Uterus (tissue), 4 donors: ENCODE measurements around the gene RNF186. TPM values are rescaled to one million over a fixed set of nuclear protein-coding genes. Genes with fewer than 3 reads are reported as not detected.

ENCODE experiments used
- DNase-seq, 2 donors: peaks; one replicate each; pipeline ENCODE4 v3.0.0-alpha.2; 2019 to 2020
- H3K27ac ChIP-seq, 2 donors: fragments of 200-600 bp; sonication (generic); 1 replicate in 1 of 2; 2 replicates in 1 of 2; pipeline ENCODE4 v1.5.1; 2016 to 2018
- H3K27me3 ChIP-seq, 2 donors: fragments of 200-600 bp; sonication (generic); one replicate each; pipeline ENCODE4 v1.5.1; 2018 to 2019; ENCODE audit warnings: control low read depth in 1 of 2
- H3K36me3 ChIP-seq, 2 donors: fragments of 200-600 bp; sonication (generic); one replicate each; pipeline ENCODE4 v1.5.1; 2019; ENCODE audit warnings: control low read depth in 1 of 2
- H3K4me1 ChIP-seq, 2 donors: fragments of 200-600 bp; sonication (generic); one replicate each; pipeline ENCODE4 v1.5.1; 2018 to 2019; ENCODE audit warnings: control low read depth in 1 of 2
- H3K4me3 ChIP-seq, 2 donors: fragments of 200-600 bp; sonication (generic); 1 replicate in 1 of 2; 2 replicates in 1 of 2; pipeline ENCODE4 v1.5.1; 2018 to 2019; ENCODE audit warnings: mild to moderate bottlenecking in 1 of 2
- H3K9me3 ChIP-seq, 2 donors: fragments of 200-600 bp; sonication (generic); one replicate each; pipeline ENCODE4 v1.5.1; 2019; ENCODE audit warnings: control low read depth in 1 of 2
- POLR2A ChIP-seq, 2 donors: fragments of 450-650 bp; IDR thresholded peaks; one replicate each; pipeline ENCODE4 v1.6.1; 2016; ENCODE audit warnings: antibody characterized with exemption in 2 of 2, mild to moderate bottlenecking in 1 of 2, moderate library complexity in 1 of 2
- intact Hi-C: fragments of 100-400 bp; cut with DNase I; formaldehyde crosslinking; loops from one replicate; pipeline ENCODE4 v1.15.1; 2023; ENCODE audit warnings: low total_unique reads
- total RNA-seq, 4 donors: library from RNA; depleted of rRNA in 3 of 4; stranded (reverse); fragments of >200 nt in 3 of 4; gene quantifications; one replicate each; pipeline versions ENCODE4 v1.1.0 to v1.2.4, GENCODE V29; 2014 to 2023
- TF ChIP-seq, protein P1 (sequence below), 4 experiments: fragments of 200-600 bp in 2 of 4; fragments of 450-650 bp in 2 of 4; sonication (generic) in 2 of 4; IDR thresholded peaks; one replicate each; pipeline ENCODE4 v1.5.1; 2016 to 2019; ENCODE audit warnings: antibody characterized with exemption in 4 of 4, mild to moderate bottlenecking in 2 of 4, moderate library complexity in 1 of 4
- donor health status: DM: yes; HTN: yes; CAD: no.

Gene RNF186
- total RNA-seq, 4 donors from 2014 or later: 0.29 TPM; not detected in 3

DNA sequence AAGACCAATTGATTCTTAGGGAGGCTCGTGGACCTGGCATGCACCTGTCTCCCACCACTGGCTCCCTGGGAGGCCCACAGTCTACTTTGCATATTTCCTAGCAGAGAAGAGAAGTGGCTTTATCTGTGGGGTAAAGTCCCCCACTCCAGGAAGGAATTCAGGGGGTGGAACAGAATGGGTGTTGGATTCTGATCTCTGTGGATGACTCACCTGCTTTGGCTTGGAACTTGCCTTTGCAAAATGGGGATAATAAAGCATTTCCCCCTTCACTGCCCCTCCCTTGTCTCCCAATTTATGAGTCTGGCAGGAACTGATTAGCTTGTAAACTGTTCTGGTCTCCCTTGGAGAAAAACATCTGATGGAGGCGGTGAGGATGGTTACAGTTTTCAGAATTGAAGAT is 46.0 kb upstream of the RNF186 start:
- H3K36me3 ChIP-seq: no peaks in the 10 kb centered on the region
- no peaks in the 10 kb centered on the region for H3K27me3 ChIP-seq
- no peaks in the 10 kb centered on the region for H3K9me3 ChIP-seq
- intact Hi-C loops: no loop called here
- peak; percentile 40 to 78 for DNase-seq
- TF ChIP-seq, protein P1, sequence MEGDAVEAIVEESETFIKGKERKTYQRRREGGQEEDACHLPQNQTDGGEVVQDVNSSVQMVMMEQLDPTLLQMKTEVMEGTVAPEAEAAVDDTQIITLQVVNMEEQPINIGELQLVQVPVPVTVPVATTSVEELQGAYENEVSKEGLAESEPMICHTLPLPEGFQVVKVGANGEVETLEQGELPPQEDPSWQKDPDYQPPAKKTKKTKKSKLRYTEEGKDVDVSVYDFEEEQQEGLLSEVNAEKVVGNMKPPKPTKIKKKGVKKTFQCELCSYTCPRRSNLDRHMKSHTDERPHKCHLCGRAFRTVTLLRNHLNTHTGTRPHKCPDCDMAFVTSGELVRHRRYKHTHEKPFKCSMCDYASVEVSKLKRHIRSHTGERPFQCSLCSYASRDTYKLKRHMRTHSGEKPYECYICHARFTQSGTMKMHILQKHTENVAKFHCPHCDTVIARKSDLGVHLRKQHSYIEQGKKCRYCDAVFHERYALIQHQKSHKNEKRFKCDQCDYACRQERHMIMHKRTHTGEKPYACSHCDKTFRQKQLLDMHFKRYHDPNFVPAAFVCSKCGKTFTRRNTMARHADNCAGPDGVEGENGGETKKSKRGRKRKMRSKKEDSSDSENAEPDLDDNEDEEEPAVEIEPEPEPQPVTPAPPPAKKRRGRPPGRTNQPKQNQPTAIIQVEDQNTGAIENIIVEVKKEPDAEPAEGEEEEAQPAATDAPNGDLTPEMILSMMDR (IDR thresholded peaks at IDR 0.05): no peak
- no peak for TF ChIP-seq POLR2A (IDR thresholded peaks at IDR 0.05)
- H3K4me1 ChIP-seq: no peaks in the 10 kb centered on the region
- H3K27ac ChIP-seq: peak overlapping the region; percentile 75 to 92
- no peak overlapping the region for H3K4me3 ChIP-seq

- Histone ChIP-seq H3K27ac (peak overlapping the region; percentile 75 to 92), H3K4me1 (no peaks in the 10 kb centered on the region), H3K27me3 (no peaks in the 10 kb centered on the region), H3K36me3 (no peaks in the 10 kb centered on the region), H3K4me3 (no peak overlapping the region), H3K9me3 (no peaks in the 10 kb centered on the region)
- DNase-seq: no peak
- TF ChIP-seq POLR2A (IDR thresholded peaks at IDR 0.05): no peak
- TF ChIP-seq, protein P1 (IDR thresholded peaks at IDR 0.05): no peak
- intact Hi-C loops: no loop called here
Measured at GRCh38 chr1:19860418-19860817, 45.3 kb upstream of the RNF186 start.

- Histone ChIP-seq H3K9me3 (no peaks in the 10 kb centered on the region), H3K36me3 (no peaks in the 10 kb centered on the region), H3K27ac (peak overlapping the region; percentile 75 to 92), H3K4me3 (no peak overlapping the region), H3K27me3 (no peaks in the 10 kb centered on the region), H3K4me1 (no peaks in the 10 kb centered on the region)
- TF ChIP-seq, protein P1 (IDR thresholded peaks at IDR 0.05): no peak
- no peak for TF ChIP-seq POLR2A (IDR thresholded peaks at IDR 0.05)
- intact Hi-C loops: no loop called here
- DNase-seq: no peak
Measured at GRCh38 chr1:19859876-19860275, 44.8 kb upstream of the RNF186 start.

- H3K4me1 ChIP-seq: no peaks in the 10 kb centered on the region
- no peak for TF ChIP-seq POLR2A (IDR thresholded peaks at IDR 0.05)
- TF ChIP-seq, protein P1 (IDR thresholded peaks at IDR 0.05): no peak
- intact Hi-C loops: no loop called here
- no peak overlapping the region for H3K27ac ChIP-seq
- H3K4me3 ChIP-seq: no peak overlapping the region
- no peaks in the 10 kb centered on the region for H3K36me3 ChIP-seq
- no peak for DNase-seq
- H3K9me3 ChIP-seq: no peaks in the 10 kb centered on the region
- H3K27me3 ChIP-seq: no peaks in the 10 kb centered on the region
Measured at GRCh38 chr1:19858893-19859292, 43.8 kb upstream of the RNF186 start.

DNA sequence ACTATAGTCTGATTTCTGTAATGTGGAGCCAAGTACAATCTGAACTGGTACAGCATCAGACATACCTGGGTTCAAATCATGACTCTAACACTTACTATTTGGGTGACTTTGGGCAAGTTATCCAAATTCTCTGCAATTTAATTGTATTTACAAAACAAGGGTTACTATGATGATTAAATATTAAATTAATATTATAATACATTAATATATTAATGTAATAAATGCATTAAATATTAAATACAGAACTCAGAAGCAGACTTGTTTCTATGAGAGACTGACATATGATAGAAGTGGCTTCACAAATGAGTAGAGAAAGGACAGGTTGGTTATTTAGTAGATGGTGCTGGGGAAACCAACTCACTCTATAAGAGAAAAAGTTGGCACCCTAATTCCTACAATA is 39.8 kb upstream of the RNF186 start:
- intact Hi-C loops: no loop called here
- TF ChIP-seq, protein P1 (IDR thresholded peaks at IDR 0.05): no peak
- TF ChIP-seq POLR2A (IDR thresholded peaks at IDR 0.05): no peak

More for the DNA sequence above, 39.8 kb upstream of the RNF186 start:
- no peaks in the 10 kb centered on the region for H3K4me1 ChIP-seq
- no peaks in the 10 kb centered on the region for H3K36me3 ChIP-seq
- H3K9me3 ChIP-seq: no peaks in the 10 kb centered on the region
- no peak for DNase-seq
- H3K27ac ChIP-seq: no peak overlapping the region
- H3K4me3 ChIP-seq: no peak overlapping the region
- H3K27me3 ChIP-seq: no peaks in the 10 kb centered on the region
